KBM-7 (cell line): ENCODE results near the gene MLC1.
"Not testable (repeated sequence)": the region's sequence is repeated elsewhere in the genome, so short reads cannot be mapped to it uniquely, and the experiment has no call there.

Experiments
- DNase-seq: peaks from one replicate; pipeline ENCODE4 v3.0.0-alpha.2; 2015
- in situ Hi-C: fragments of 300-500 bp; cut with MboI; formaldehyde crosslinking; loops from 2 replicates; pipeline ENCODE4 v1.14.3; 2020; ENCODE audit warnings: low sequenced_read_pairs, low pct_unique_long_range_greater_than_20kb, mixed read lengths

Gene MLC1

GRCh38 chr22:50105208-50106100 is 20.2 kb upstream of the MLC1 start:
- peak; percentile 70 for DNase-seq
- in situ Hi-C loops: no loop called here

- in situ Hi-C loops: no loop called here
- DNase-seq: peak; percentile 46
Observed at GRCh38 chr22:50104141-50104544, 18.9 kb upstream of the MLC1 start.

GRCh38 chr22:50102946-50103345 is 17.7 kb upstream of the MLC1 start:
- peak; percentile 37 for DNase-seq

GRCh38 chr22:50101870-50102565 is 16.8 kb upstream of the MLC1 start:
- in situ Hi-C loops: no loop called here
- DNase-seq: no peak

More at GRCh38 chr22:50102946-50103345, 17.7 kb upstream of the MLC1 start:
- in situ Hi-C loops: no loop called here

- in situ Hi-C loops: no loop called here
- no peak for DNase-seq
Observed at GRCh38 chr22:50098052-50098451, 12.8 kb upstream of the MLC1 start.

- in situ Hi-C loops: no loop called here
- no peak for DNase-seq
Observed at GRCh38 chr22:50092342-50092741, 7.1 kb upstream of the MLC1 start.

- DNase-seq: no peak
- in situ Hi-C loops: no loop called here
Observed at GRCh38 chr22:50091092-50091768, 6.0 kb upstream of the MLC1 start.

GRCh38 chr22:50090412-50090714 is 5.1 kb upstream of the MLC1 start:
- no peak for DNase-seq
- in situ Hi-C loops: no loop called here

- DNase-seq: no peak
- in situ Hi-C loops: no loop called here
Observed at GRCh38 chr22:50089682-50090411, 4.6 kb upstream of the MLC1 start, which contains the start of gene MOV10L1. Gene MOV10L1, plus strand, starts transcription at chr22:50090006. Its CDS starts 83 bp downstream, at chr22:50090089.

- in situ Hi-C loops: no loop called here
- DNase-seq: no peak
Observed at GRCh38 chr22:50089231-50089630, 4.0 kb upstream of the MLC1 start.

GRCh38 chr22:50088096-50088495 is 2.9 kb upstream of the MLC1 start:
- no peak for DNase-seq
- in situ Hi-C loops: no loop called here

GRCh38 chr22:50087646-50088045 is 2.4 kb upstream of the MLC1 start:
- DNase-seq: no peak
- in situ Hi-C loops: no loop called here

GRCh38 chr22:50086975-50087374 is 1.7 kb upstream of the MLC1 start:
- in situ Hi-C loops: not testable (repeated sequence)

GRCh38 chr22:50086526-50086925 is 1.3 kb upstream of the MLC1 start:
- in situ Hi-C loops: no loop called here
- no peak for DNase-seq

More at GRCh38 chr22:50086975-50087374, 1.7 kb upstream of the MLC1 start:
- not testable (repeated sequence) for DNase-seq

- in situ Hi-C loops: no loop called here
- peak; percentile 41 for DNase-seq
Observed at GRCh38 chr22:50084614-50085021, 608 bp downstream of the MLC1 start.

- no peak for DNase-seq
Observed at GRCh38 chr22:50084080-50084477, 1.1 kb downstream of the MLC1 start.

GRCh38 chr22:50083462-50084079 is 1.7 kb downstream of the MLC1 start:
- in situ Hi-C loops: no loop called here
- DNase-seq: no peak

More at GRCh38 chr22:50084080-50084477, 1.1 kb downstream of the MLC1 start:
- in situ Hi-C loops: no loop called here

- DNase-seq: peak; percentile 56
- in situ Hi-C loops: no loop called here
Observed at GRCh38 chr22:50082961-50083461, 2.2 kb downstream of the MLC1 start.
